Panc1 (cell line): ENCODE results near the gene MYO18B. TPM values are rescaled to one million over a fixed set of nuclear protein-coding genes. Genes with fewer than 3 reads are reported as not detected.

Experiments
- ATAC-seq: fragments of 200-7000 bp; cut with Tn5 transposase; 2 replicates; pipeline ENCODE4 v1.9.1; 2020; ENCODE audit warnings: mild to moderate bottlenecking, moderate library complexity
- BruUV-seq: library from RNA; stranded (reverse); fragments of 400-500 nt; replicated peaks from 2 replicates; lab custom pipeline; 2021; lab: Mats Ljungman, UMichigan
- CTCF ChIA-PET: fragments of 300-600 bp; sonication (Branson Sonifier 250); formaldehyde crosslinking; loops from one replicate; lab custom pipeline; 2022; ENCODE audit warnings: antibody characterized with exemption; lab: Charles Lee
- POLR2A ChIA-PET: fragments of 300-600 bp; sonication (Branson Sonifier 250); formaldehyde crosslinking; loops from one replicate; lab custom pipeline; 2022; ENCODE audit warnings: antibody characterized with exemption; lab: Charles Lee
- DNase-seq: peaks from one replicate; pipeline ENCODE4 v3.0.0-alpha.2; 2010; ENCODE audit warnings: low read depth, low spot score
- H3K27ac ChIP-seq: 2 replicates; pipeline ENCODE4 v1.5.1; 2011; ENCODE audit warnings: mild to moderate bottlenecking, low read length, inconsistent platforms
- H3K27me3 ChIP-seq: fragments of 200-500 bp; sonication (Bioruptor generic); 2 replicates; pipeline ENCODE4 v1.6.0; 2014; ENCODE audit warnings: low read length, inconsistent platforms; ENCODE audit not compliant: control insufficient read depth, insufficient read depth
- H3K36me3 ChIP-seq: fragments of 200-500 bp; sonication (Bioruptor generic); 2 replicates; pipeline ENCODE4 v1.5.1; 2014; ENCODE audit warnings: inconsistent platforms, mild to moderate bottlenecking, low read length, moderate library complexity; ENCODE audit not compliant: control insufficient read depth, insufficient read depth
- H3K4me1 ChIP-seq: 2 replicates; pipeline ENCODE4 v1.5.1; 2011; ENCODE audit warnings: inconsistent platforms, mild to moderate bottlenecking, low read length, moderate library complexity; ENCODE audit not compliant: control insufficient read depth, insufficient read depth
- H3K4me3 ChIP-seq, 2 experiments: 2 replicates each; pipeline ENCODE4 v1.5.1; 2011 to 2012; ENCODE audit warnings: low read depth in 2 of 2, low read length in 2 of 2, mild to moderate bottlenecking in 2 of 2, inconsistent platforms in 1 of 2, moderate library complexity in 1 of 2
- H3K9me3 ChIP-seq: fragments of 200-500 bp; sonication (Bioruptor generic); 2 replicates; pipeline ENCODE4 v1.5.1; 2014; ENCODE audit warnings: low read depth, mild to moderate bottlenecking, inconsistent platforms, low read length, moderate library complexity; ENCODE audit not compliant: control insufficient read depth, insufficient read depth
- CTCF ChIP-seq: fragments of 450-650 bp; IDR thresholded peaks from 2 replicates; pipeline ENCODE4 v1.5.1; 2017; ENCODE audit warnings: mild to moderate bottlenecking
- POLR2AphosphoS5 ChIP-seq: IDR thresholded peaks from 2 replicates; pipeline ENCODE4 v1.6.1; 2012; ENCODE audit warnings: mild to moderate bottlenecking, low read depth, low read length, moderate library complexity
- REST ChIP-seq, 2 experiments: IDR thresholded peaks; 2 replicates each; pipeline ENCODE4 v1.6.1; 2011 to 2012; ENCODE audit warnings: low read depth in 2 of 2, control low read depth in 1 of 2, low read length in 1 of 2, mild to moderate bottlenecking in 1 of 2, moderate library complexity in 1 of 2; ENCODE audit not compliant: insufficient read depth in 1 of 2
- SIN3A ChIP-seq: IDR thresholded peaks from 2 replicates; pipeline ENCODE4 v1.6.1; 2012; ENCODE audit warnings: low read depth, mild to moderate bottlenecking, low read length, moderate library complexity, borderline replicate concordance; ENCODE audit not compliant: insufficient read depth
- TCF7L2 ChIP-seq: IDR thresholded peaks from 2 replicates; pipeline ENCODE4 v1.6.1; 2011; ENCODE audit warnings: mild to moderate bottlenecking, low read depth, low read length, inconsistent platforms
- in situ Hi-C: cut with HindIII; loops from 2 replicates; pipeline ENCODE4 v1.10.0; 2016; ENCODE audit warnings: low sequenced_read_pairs, low pct_unique_long_range_greater_than_20kb
- intact Hi-C: fragments of 100-400 bp; cut with micrococcal nuclease; formaldehyde crosslinking; loops from one replicate; pipeline ENCODE4 v1.10.0; 2022; ENCODE audit not compliant: unreplicated experiment
- total RNA-seq: library from RNA; stranded (reverse); gene quantifications from one replicate; pipeline ENCODE4 v1.2.1, GENCODE V29; 2021; ENCODE audit not compliant: unreplicated experiment

The MYO18B gene
- total RNA-seq, 1 experiment from 2014 or later: not detected

GRCh38 chr22:26019596-26019995, 277.6 kb downstream of the MYO18B start:
- BruUV-seq: no TSS peak

GRCh38 chr22:26021516-26021915, 279.5 kb downstream of the MYO18B start:
- DNase-seq (no peak), ATAC-seq (no peak)
- no peak overlapping the region for H3K4me3 ChIP-seq
- CTCF ChIA-PET: no interaction called here
- H3K4me1 ChIP-seq: no peaks in the 10 kb centered on the region
- H3K27me3 ChIP-seq: peaks cover 7% of the 10 kb centered on the region; the same call in 1 of the 2 replicates
- BruUV-seq: no TSS peak
- in situ Hi-C loops (no loop called here), intact Hi-C loops (no loop called here)
- H3K36me3 ChIP-seq: no peaks in the 10 kb centered on the region
- TF ChIP-seq TCF7L2: no peak
- no peak for TF ChIP-seq REST (IDR thresholded peaks at IDR 0.05; ENCODE audit: insufficient read depth in 1 of 2, low read depth in 2 of 2, low read length in 1 of 2)
- TF ChIP-seq POLR2AphosphoS5: no peak
- no peak for TF ChIP-seq SIN3A
- no peak for TF ChIP-seq CTCF
- POLR2A ChIA-PET: no interaction called here
- H3K9me3 ChIP-seq: no peaks in the 10 kb centered on the region
- H3K27ac ChIP-seq: no peak overlapping the region

More at GRCh38 chr22:26019596-26019995, 277.6 kb downstream of the MYO18B start:
- intact Hi-C loops (no loop called here), in situ Hi-C loops (no loop called here)
- POLR2A ChIA-PET: no interaction called here
- H3K4me3 ChIP-seq: no peak overlapping the region
- no peaks in the 10 kb centered on the region for H3K9me3 ChIP-seq
- no peak for ATAC-seq
- DNase-seq: no peak
- CTCF ChIA-PET: no interaction called here
- no peaks in the 10 kb centered on the region for H3K4me1 ChIP-seq
- H3K36me3 ChIP-seq: no peaks in the 10 kb centered on the region
- H3K27me3 ChIP-seq: no peaks in the 10 kb centered on the region
- TF ChIP-seq SIN3A: no peak
- TF ChIP-seq POLR2AphosphoS5: no peak
- TF ChIP-seq CTCF: no peak
- TF ChIP-seq REST (IDR thresholded peaks at IDR 0.05; ENCODE audit: insufficient read depth in 1 of 2, low read depth in 2 of 2, low read length in 1 of 2): no peak
- TF ChIP-seq TCF7L2: no peak
- H3K27ac ChIP-seq: no peak overlapping the region
